HFF-Myc (cell line): ENCODE measurements around the gene ZNF488.

Experiments
- DNase-seq: peaks from one replicate; pipeline ENCODE4 v3.0.0-alpha.2; 2011; ENCODE audit warnings: low read depth; ENCODE audit errors: extremely low read depth
- H3K4me3 ChIP-seq: replicated peaks from 2 replicates; pipeline ENCODE4 v1.5.1; 2011; ENCODE audit warnings: low read depth, mild to moderate bottlenecking, control low read depth, low read length
- CTCF ChIP-seq: IDR thresholded peaks from 2 replicates; pipeline ENCODE4 v1.5.1; 2012; ENCODE audit warnings: mild to moderate bottlenecking, low read depth, low read length, control low read depth; ENCODE audit errors: missing control alignments

Gene ZNF488

GRCh38 chr10:47410271-47410670, 26.2 kb upstream of the ZNF488 start:
- H3K4me3 ChIP-seq: no peak overlapping the region
- no peak for TF ChIP-seq CTCF
- DNase-seq: no peak

GRCh38 chr10:47409866-47410256, 25.8 kb upstream of the ZNF488 start:
- no peak for TF ChIP-seq CTCF
- no peak overlapping the region for H3K4me3 ChIP-seq
- DNase-seq: no peak

- no peak for TF ChIP-seq CTCF
Measured at GRCh38 chr10:47409171-47409865, 25.2 kb upstream of the ZNF488 start.

GRCh38 chr10:47408606-47409005, 24.5 kb upstream of the ZNF488 start:
- TF ChIP-seq CTCF: no peak
- no peak overlapping the region for H3K4me3 ChIP-seq
- no peak for DNase-seq

More at GRCh38 chr10:47409171-47409865, 25.2 kb upstream of the ZNF488 start:
- DNase-seq: no peak
- H3K4me3 ChIP-seq: no peak overlapping the region

- H3K4me3 ChIP-seq: no peak overlapping the region
- DNase-seq: peak; percentile 67
- no peak for TF ChIP-seq CTCF
Measured at GRCh38 chr10:47406870-47407691, 23.0 kb upstream of the ZNF488 start.

GRCh38 chr10:47406548-47406869, 22.4 kb upstream of the ZNF488 start:
- TF ChIP-seq CTCF: no peak
- DNase-seq: no peak

More at GRCh38 chr10:47406548-47406869, 22.4 kb upstream of the ZNF488 start:
- no peak overlapping the region for H3K4me3 ChIP-seq
